ENCODE results near the gene PIR.

PIR gene

GRCh38 chrX:15493118-15493962, at the start of gene PIR:
Gene PIR, minus strand, starts transcription at chrX:15493333. Its CDS starts 2,076 bp downstream, at chrX:15491257.
- Histone ChIP-seq H3K4me1 (peaks cover 20% of the 10 kb centered on the region), H3K9me3 (no peaks in the 10 kb centered on the region), H3K27me3 (ENCODE audit: low read depth) (no peaks in the 10 kb centered on the region), H3K4me3 (peak within 1 kb of the TSS; percentile 52), H3K36me3 (replicated peaks) (peaks cover 21% of the 10 kb centered on the region)
- in situ Hi-C loops (cut with MboI; ENCODE audit: low sequenced_read_pairs): loop anchor here (5.0 to 25.0 kb wide), 3 partner anchors 74 to 1194 kb away; no protein-coding TSS in a partner anchor
- DNase-seq (ENCODE audit: low spot score in 2 of 2): peak; percentile 91 to 96

GRCh38 chrX:15530318-15530717, 37.2 kb upstream of the PIR start:
- Histone ChIP-seq H3K36me3 (replicated peaks) (no peaks in the 10 kb centered on the region), H3K27me3 (ENCODE audit: low read depth) (no peaks in the 10 kb centered on the region), H3K4me3 (no peak overlapping the region), H3K9me3 (no peaks in the 10 kb centered on the region), H3K4me1 (no peaks in the 10 kb centered on the region; the same call in 1 of the 2 replicates)
- no peak for DNase-seq (ENCODE audit: low spot score in 2 of 2)
- in situ Hi-C loops (cut with MboI; ENCODE audit: low sequenced_read_pairs): no loop called here

- Histone ChIP-seq H3K27me3 (ENCODE audit: low read depth) (no peaks in the 10 kb centered on the region), H3K9me3 (no peaks in the 10 kb centered on the region), H3K36me3 (replicated peaks) (no peaks in the 10 kb centered on the region), H3K4me3 (no peak overlapping the region), H3K4me1 (peaks cover 6% of the 10 kb centered on the region; the same call in 1 of the 2 replicates)
- in situ Hi-C loops (cut with MboI; ENCODE audit: low sequenced_read_pairs): no loop called here
- no peak for DNase-seq (ENCODE audit: low spot score in 2 of 2)
These were observed 36.0 kb upstream of the PIR start for GRCh38 chrX:15529165-15529564.

GRCh38 chrX:15525664-15526416, 32.7 kb upstream of the PIR start:
- in situ Hi-C loops (cut with MboI; ENCODE audit: low sequenced_read_pairs): no loop called here
- H3K4me1 ChIP-seq: peaks cover 12% of the 10 kb centered on the region
- no peak for DNase-seq (ENCODE audit: low spot score in 2 of 2)

GRCh38 chrX:15524417-15524816, 31.3 kb upstream of the PIR start:
- DNase-seq (ENCODE audit: low spot score in 2 of 2): peak; percentile 27 to 85
- Histone ChIP-seq H3K9me3 (no peaks in the 10 kb centered on the region), H3K36me3 (replicated peaks) (no peaks in the 10 kb centered on the region), H3K27me3 (ENCODE audit: low read depth) (no peaks in the 10 kb centered on the region), H3K4me1 (peaks cover 12% of the 10 kb centered on the region), H3K4me3 (no peak overlapping the region)
- in situ Hi-C loops (cut with MboI; ENCODE audit: low sequenced_read_pairs): no loop called here

More at GRCh38 chrX:15525664-15526416, 32.7 kb upstream of the PIR start:
- Histone ChIP-seq H3K27me3 (ENCODE audit: low read depth) (no peaks in the 10 kb centered on the region), H3K4me3 (no peak overlapping the region), H3K36me3 (replicated peaks) (no peaks in the 10 kb centered on the region), H3K9me3 (no peaks in the 10 kb centered on the region)

- no peaks in the 10 kb centered on the region for H3K36me3 ChIP-seq (replicated peaks)
- in situ Hi-C loops (cut with MboI; ENCODE audit: low sequenced_read_pairs): no loop called here
- H3K9me3 ChIP-seq: no peaks in the 10 kb centered on the region
- DNase-seq (ENCODE audit: low spot score in 2 of 2): no peak
- H3K27me3 ChIP-seq (ENCODE audit: low read depth): no peaks in the 10 kb centered on the region
- H3K4me3 ChIP-seq: no peak overlapping the region
- H3K4me1 ChIP-seq: peaks cover 12% of the 10 kb centered on the region
These were observed 30.0 kb upstream of the PIR start for GRCh38 chrX:15523088-15523487.

GRCh38 chrX:15522464-15522863, 29.3 kb upstream of the PIR start:
- DNase-seq (ENCODE audit: low spot score in 2 of 2): no peak
- in situ Hi-C loops (cut with MboI; ENCODE audit: low sequenced_read_pairs): no loop called here
- no peaks in the 10 kb centered on the region for H3K27me3 ChIP-seq (ENCODE audit: low read depth)
- H3K36me3 ChIP-seq (replicated peaks): no peaks in the 10 kb centered on the region
- no peak overlapping the region for H3K4me3 ChIP-seq
- H3K9me3 ChIP-seq: no peaks in the 10 kb centered on the region
- H3K4me1 ChIP-seq: peaks cover 12% of the 10 kb centered on the region

- no peaks in the 10 kb centered on the region for H3K36me3 ChIP-seq (replicated peaks)
- in situ Hi-C loops (cut with MboI; ENCODE audit: low sequenced_read_pairs): no loop called here
- no peak overlapping the region for H3K4me3 ChIP-seq
- DNase-seq (ENCODE audit: low spot score in 2 of 2): no peak
- H3K9me3 ChIP-seq: no peaks in the 10 kb centered on the region
- no peaks in the 10 kb centered on the region for H3K27me3 ChIP-seq (ENCODE audit: low read depth)
- no peaks in the 10 kb centered on the region for H3K4me1 ChIP-seq
These were observed 22.8 kb upstream of the PIR start for GRCh38 chrX:15515931-15516330.

- Histone ChIP-seq H3K27me3 (ENCODE audit: low read depth) (no peaks in the 10 kb centered on the region), H3K4me1 (no peaks in the 10 kb centered on the region), H3K9me3 (no peaks in the 10 kb centered on the region), H3K36me3 (replicated peaks) (no peaks in the 10 kb centered on the region), H3K4me3 (no peak overlapping the region)
- DNase-seq (ENCODE audit: low spot score in 2 of 2): no peak
- in situ Hi-C loops (cut with MboI; ENCODE audit: low sequenced_read_pairs): no loop called here
These were observed 21.1 kb upstream of the PIR start for GRCh38 chrX:15514279-15514678.

- H3K27me3 ChIP-seq (ENCODE audit: low read depth): no peaks in the 10 kb centered on the region
- in situ Hi-C loops (cut with MboI; ENCODE audit: low sequenced_read_pairs): no loop called here
- DNase-seq (ENCODE audit: low spot score in 2 of 2): no peak
- no peaks in the 10 kb centered on the region for H3K36me3 ChIP-seq (replicated peaks)
- H3K4me3 ChIP-seq: no peak overlapping the region
- H3K4me1 ChIP-seq: no peaks in the 10 kb centered on the region
- H3K9me3 ChIP-seq: no peaks in the 10 kb centered on the region
These were observed 19.4 kb upstream of the PIR start for GRCh38 chrX:15512401-15512965.

GRCh38 chrX:15511563-15511962, 18.4 kb upstream of the PIR start:
- in situ Hi-C loops (cut with MboI; ENCODE audit: low sequenced_read_pairs): no loop called here
- no peaks in the 10 kb centered on the region for H3K4me1 ChIP-seq
- no peaks in the 10 kb centered on the region for H3K36me3 ChIP-seq (replicated peaks)
- no peaks in the 10 kb centered on the region for H3K27me3 ChIP-seq (ENCODE audit: low read depth)
- no peak overlapping the region for H3K4me3 ChIP-seq
- no peak for DNase-seq (ENCODE audit: low spot score in 2 of 2)
- no peaks in the 10 kb centered on the region for H3K9me3 ChIP-seq

GRCh38 chrX:15509845-15510244, 16.7 kb upstream of the PIR start:
- Histone ChIP-seq H3K4me3 (no peak overlapping the region), H3K27me3 (ENCODE audit: low read depth) (no peaks in the 10 kb centered on the region), H3K36me3 (replicated peaks) (no peaks in the 10 kb centered on the region; the same call in 1 of the 2 replicates), H3K9me3 (no peaks in the 10 kb centered on the region), H3K4me1 (no peaks in the 10 kb centered on the region)
- in situ Hi-C loops (cut with MboI; ENCODE audit: low sequenced_read_pairs): no loop called here
- no peak for DNase-seq (ENCODE audit: low spot score in 2 of 2)

GRCh38 chrX:15507005-15507404, 13.9 kb upstream of the PIR start:
- no peak for DNase-seq (ENCODE audit: low spot score in 2 of 2)
- no peaks in the 10 kb centered on the region for H3K27me3 ChIP-seq (ENCODE audit: low read depth)
- in situ Hi-C loops (cut with MboI; ENCODE audit: low sequenced_read_pairs): no loop called here

GRCh38 chrX:15505101-15505500, 12.0 kb upstream of the PIR start:
- DNase-seq (ENCODE audit: low spot score in 2 of 2): no peak
- in situ Hi-C loops (cut with MboI; ENCODE audit: low sequenced_read_pairs): no loop called here
- Histone ChIP-seq H3K4me3 (no peak overlapping the region), H3K27me3 (ENCODE audit: low read depth) (no peaks in the 10 kb centered on the region), H3K4me1 (no peaks in the 10 kb centered on the region), H3K9me3 (no peaks in the 10 kb centered on the region), H3K36me3 (replicated peaks) (no peaks in the 10 kb centered on the region; the same call in 1 of the 2 replicates)

More at GRCh38 chrX:15507005-15507404, 13.9 kb upstream of the PIR start:
- Histone ChIP-seq H3K4me3 (no peak overlapping the region), H3K4me1 (no peaks in the 10 kb centered on the region), H3K9me3 (no peaks in the 10 kb centered on the region), H3K36me3 (replicated peaks) (no peaks in the 10 kb centered on the region; the same call in 1 of the 2 replicates)

Measured in HAP-1 (cell line).